Ovary (tissue), 9 donors: ENCODE measurements around the gene LRFN2. TPM values are rescaled to one million over a fixed set of nuclear protein-coding genes. Genes with fewer than 3 reads are reported as not detected.

Experiments used
- DNase-seq, 5 donors: peaks; one replicate each; pipeline ENCODE4 v3.0.0-alpha.2; 2019 to 2020
- H3K27ac ChIP-seq, 2 donors: fragments of 200-600 bp; one replicate each; pipeline versions ENCODE4 v1.5.1 to v1.8.0; 2019 to 2022
- H3K27me3 ChIP-seq: fragments of 200-600 bp; one replicate; pipeline ENCODE4 v1.8.0; 2022
- H3K36me3 ChIP-seq: fragments of 200-600 bp; sonication (generic); one replicate; pipeline ENCODE4 v1.5.1; 2019
- H3K4me1 ChIP-seq: one replicate; pipeline ENCODE4 v1.8.1; 2013; ENCODE audit warnings: mild to moderate bottlenecking, moderate library complexity; ENCODE audit not compliant: insufficient read depth
- H3K4me3 ChIP-seq: fragments of 200-600 bp; sonication (generic); one replicate; pipeline ENCODE4 v1.5.1; 2017
- H3K9me3 ChIP-seq, 2 donors: fragments of 200-600 bp in 1 of 2; sonication (generic) in 1 of 2; one replicate each; pipeline versions ENCODE4 v1.5.1 to v1.8.1; 2013 to 2019; ENCODE audit warnings: mild to moderate bottlenecking in 1 of 2, moderate library complexity in 1 of 2
- EP300 ChIP-seq: sonication (generic); formaldehyde crosslinking; IDR thresholded peaks from one replicate; pipeline ENCODE4 v1.6.1; 2017; ENCODE audit warnings: antibody characterized with exemption
- POLR2A ChIP-seq: fragments of 450-650 bp; IDR thresholded peaks from one replicate; pipeline ENCODE4 v1.6.1; 2017; ENCODE audit warnings: antibody characterized with exemption, mild to moderate bottlenecking, moderate library complexity
- WGBS, 3 donors: extraction: QIAGEN DNeasy Blood & Tissue Kit in 1 of 3; methylation state at CpG; one replicate each; pipeline versions ENCODE4 v1.1.5 to v1.1.7; 2013 to 2017; 5-methylcytosine and 5-hydroxymethylcytosine counted together
- intact Hi-C, 4 donors: fragments of 100-400 bp; cut with DNase I; formaldehyde crosslinking; loops; one replicate each; pipeline versions ENCODE4 v1.11.0 to v1.15.1; 2022 to 2023
- polyA plus RNA-seq, 2 donors: library from polyadenylated mRNA; stranded (reverse); fragments of 200-250 nt in 1 of 2; fragments of 350-450 nt in 1 of 2; fragmentation: Illumina TruSeq in 1 of 2; extraction: RNeasy Lipid Tissue Mini Kit (QIAGEN cat#74804) in 1 of 2; gene quantifications; one replicate each; pipeline ENCODE4 v1.2.3, GENCODE V29; 2013 to 2014
- total RNA-seq, 7 donors: library from RNA; depleted of rRNA in 2 of 7; stranded (reverse); fragments of >200 nt in 2 of 7; fragmentation: NEBNext Ultra II Directional in 3 of 7; extraction: Animal tissue kit (Norgen Biotek cat#: 25700) in 3 of 7; gene quantifications; one replicate each; pipeline versions ENCODE4 v1.1.0 to v1.2.4, GENCODE V29; 2016 to 2023
- TF ChIP-seq, protein P1 (sequence below), 3 donors: fragments of 450-650 bp in 2 of 3; fragments of 200-600 bp in 1 of 3; IDR thresholded peaks; one replicate each; pipeline versions ENCODE4 v1.5.1 to v1.8.0; 2016 to 2022; ENCODE audit warnings: antibody characterized with exemption in 3 of 3, mild to moderate bottlenecking in 1 of 3
- donor health status: DM: no; HTN: no; CAD: no; lungs with moderate emphysema.
- donor health status: DM: no; HTN: no; CAD: no.
- donor health status: Bipolar disorder and iron deficiency.
- donor health status: DM: yes; HTN: yes; CAD: no.
- donor health status: DM: no; HTN: no; CAD: no.
- donor health status: DM: yes; HTN: yes; CAD: no.

LRFN2 gene
- total and polyA plus RNA-seq, 9 donors = 0.10 to 2.2 (median 0.66) TPM

DNA sequence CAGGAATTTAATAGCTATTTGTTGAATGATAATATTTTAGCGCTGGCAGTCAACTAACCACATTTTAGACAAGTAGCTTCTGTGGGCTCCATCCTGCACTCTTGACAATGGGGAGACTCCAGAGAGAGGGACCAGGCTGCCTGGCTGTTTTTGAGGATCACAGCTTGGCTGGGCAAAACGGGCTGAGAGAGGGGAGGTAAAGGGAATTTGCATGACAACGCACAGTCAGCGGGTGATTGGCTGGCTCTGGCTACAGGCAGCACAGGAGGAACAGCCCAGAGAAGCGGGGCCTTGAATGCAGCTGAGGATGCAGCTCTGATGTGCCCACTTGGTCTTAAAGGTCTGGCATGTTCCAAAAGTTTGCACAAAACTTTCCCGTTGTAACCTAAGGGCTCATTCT, 41.2 kb downstream of the LRFN2 start:
- DNase-seq = no peak
- 69 to 73% (median 70%) methylated on average over 6 of the region's 6 CpGs for WGBS, 3 donors
- H3K36me3 ChIP-seq = no peaks in the 10 kb centered on the region
- H3K4me3 ChIP-seq = no peak overlapping the region
- intact Hi-C loops = no loop called here
- no peak for TF ChIP-seq EP300
- TF ChIP-seq, protein P1, sequence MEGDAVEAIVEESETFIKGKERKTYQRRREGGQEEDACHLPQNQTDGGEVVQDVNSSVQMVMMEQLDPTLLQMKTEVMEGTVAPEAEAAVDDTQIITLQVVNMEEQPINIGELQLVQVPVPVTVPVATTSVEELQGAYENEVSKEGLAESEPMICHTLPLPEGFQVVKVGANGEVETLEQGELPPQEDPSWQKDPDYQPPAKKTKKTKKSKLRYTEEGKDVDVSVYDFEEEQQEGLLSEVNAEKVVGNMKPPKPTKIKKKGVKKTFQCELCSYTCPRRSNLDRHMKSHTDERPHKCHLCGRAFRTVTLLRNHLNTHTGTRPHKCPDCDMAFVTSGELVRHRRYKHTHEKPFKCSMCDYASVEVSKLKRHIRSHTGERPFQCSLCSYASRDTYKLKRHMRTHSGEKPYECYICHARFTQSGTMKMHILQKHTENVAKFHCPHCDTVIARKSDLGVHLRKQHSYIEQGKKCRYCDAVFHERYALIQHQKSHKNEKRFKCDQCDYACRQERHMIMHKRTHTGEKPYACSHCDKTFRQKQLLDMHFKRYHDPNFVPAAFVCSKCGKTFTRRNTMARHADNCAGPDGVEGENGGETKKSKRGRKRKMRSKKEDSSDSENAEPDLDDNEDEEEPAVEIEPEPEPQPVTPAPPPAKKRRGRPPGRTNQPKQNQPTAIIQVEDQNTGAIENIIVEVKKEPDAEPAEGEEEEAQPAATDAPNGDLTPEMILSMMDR (IDR thresholded peaks at IDR 0.05) = no peak
- TF ChIP-seq POLR2A = no peak
- H3K4me1 ChIP-seq = no peaks in the 10 kb centered on the region
- no peak overlapping the region for H3K27ac ChIP-seq
- H3K9me3 ChIP-seq = no peaks in the 10 kb centered on the region
- no peaks in the 10 kb centered on the region for H3K27me3 ChIP-seq

- DNase-seq = no peak
- Histone ChIP-seq H3K4me1 (no peaks in the 10 kb centered on the region), H3K27ac (no peak overlapping the region), H3K27me3 (no peaks in the 10 kb centered on the region), H3K4me3 (no peak overlapping the region), H3K9me3 (no peaks in the 10 kb centered on the region), H3K36me3 (no peaks in the 10 kb centered on the region)
- TF ChIP-seq, protein P1 (IDR thresholded peaks at IDR 0.05) = no peak
- no peak for TF ChIP-seq EP300
- TF ChIP-seq POLR2A = no peak
- 85 to 94% (median 90%) methylated on average over 2 of the region's 2 CpGs for WGBS, 3 donors
- intact Hi-C loops = no loop called here
Measured at GRCh38 chr6:40543776-40544175, 43.4 kb downstream of the LRFN2 start.

DNA sequence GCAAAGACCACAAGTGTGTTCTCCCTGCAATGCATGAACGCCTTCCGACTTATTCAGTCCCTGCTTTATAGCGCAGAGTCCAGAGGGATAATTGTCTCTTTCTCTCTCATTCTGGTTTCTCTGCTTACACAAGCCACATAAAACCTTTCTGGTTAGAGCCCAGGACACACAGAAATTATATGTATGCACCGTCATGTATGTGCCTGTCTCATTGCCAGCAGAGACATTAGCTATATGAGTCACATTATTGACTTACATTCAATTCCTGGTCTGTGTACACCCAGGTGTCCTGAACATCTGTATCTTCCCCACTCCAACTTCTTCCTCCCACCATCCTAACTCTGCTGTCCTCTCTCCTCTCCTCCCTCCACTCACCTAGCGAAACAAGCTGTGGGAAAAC, 44.0 kb downstream of the LRFN2 start:
- WGBS, 3 donors = 73 to 91% (median 78%) methylated on average over 5 of the region's 5 CpGs
- no peak for DNase-seq
- TF ChIP-seq, protein P1 (IDR thresholded peaks at IDR 0.05) = no peak
- TF ChIP-seq POLR2A (no peak), EP300 (no peak)
- Histone ChIP-seq H3K36me3 (no peaks in the 10 kb centered on the region), H3K4me3 (no peak overlapping the region), H3K4me1 (no peaks in the 10 kb centered on the region), H3K27me3 (no peaks in the 10 kb centered on the region), H3K9me3 (no peaks in the 10 kb centered on the region), H3K27ac (no peak overlapping the region)
- intact Hi-C loops = no loop called here

- no peak overlapping the region for H3K4me3 ChIP-seq
- DNase-seq = no peak
- no peaks in the 10 kb centered on the region for H3K4me1 ChIP-seq
- WGBS, 3 donors = 70 to 85% (median 72%) methylated on average over 5 of the region's 5 CpGs
- H3K36me3 ChIP-seq = no peaks in the 10 kb centered on the region
- H3K27me3 ChIP-seq = no peaks in the 10 kb centered on the region
- H3K27ac ChIP-seq = no peak overlapping the region
- TF ChIP-seq, protein P1 (IDR thresholded peaks at IDR 0.05) = no peak
- TF ChIP-seq EP300 (no peak), POLR2A (no peak)
- H3K9me3 ChIP-seq = no peaks in the 10 kb centered on the region
- intact Hi-C loops = no loop called here
Measured at GRCh38 chr6:40542175-40542764, 44.9 kb downstream of the LRFN2 start.
